ENCODE data around the gene MYL4.
"Not testable (repeated sequence)": the region's sequence is repeated elsewhere in the genome, so short reads cannot be mapped to it uniquely, and the experiment has no call there.

MYL4 gene

DNA sequence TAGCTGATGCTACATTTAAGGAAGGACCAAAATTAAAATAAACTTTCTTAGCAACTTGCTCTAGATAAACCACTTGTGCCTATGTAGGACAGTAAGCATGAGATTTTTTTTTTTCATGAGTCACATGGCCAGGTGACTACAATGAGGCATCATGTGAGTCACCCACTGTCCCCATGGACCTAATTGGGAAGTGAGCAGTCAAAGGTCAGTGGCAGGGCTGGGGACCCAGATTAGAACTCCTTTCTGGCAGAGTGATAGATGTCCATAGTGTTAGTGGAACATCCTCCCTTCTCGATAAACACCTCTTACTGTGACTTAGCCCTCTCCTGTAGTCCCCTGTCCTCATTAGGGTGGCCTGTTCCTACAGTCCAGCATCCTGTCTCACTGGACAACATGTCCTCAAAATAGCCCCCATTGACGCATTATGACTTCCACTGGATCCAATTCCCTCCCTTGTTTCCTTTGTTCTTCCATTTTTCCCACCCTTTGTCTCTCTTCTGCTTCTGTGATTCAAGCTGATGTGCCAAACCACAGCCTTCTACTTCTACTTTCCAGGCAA lies 56.9 kb downstream of the MYL4 start:
- no peak for TF ChIP-seq ZFX (IDR thresholded peaks at IDR 0.05)
- TF ChIP-seq, protein P1, sequence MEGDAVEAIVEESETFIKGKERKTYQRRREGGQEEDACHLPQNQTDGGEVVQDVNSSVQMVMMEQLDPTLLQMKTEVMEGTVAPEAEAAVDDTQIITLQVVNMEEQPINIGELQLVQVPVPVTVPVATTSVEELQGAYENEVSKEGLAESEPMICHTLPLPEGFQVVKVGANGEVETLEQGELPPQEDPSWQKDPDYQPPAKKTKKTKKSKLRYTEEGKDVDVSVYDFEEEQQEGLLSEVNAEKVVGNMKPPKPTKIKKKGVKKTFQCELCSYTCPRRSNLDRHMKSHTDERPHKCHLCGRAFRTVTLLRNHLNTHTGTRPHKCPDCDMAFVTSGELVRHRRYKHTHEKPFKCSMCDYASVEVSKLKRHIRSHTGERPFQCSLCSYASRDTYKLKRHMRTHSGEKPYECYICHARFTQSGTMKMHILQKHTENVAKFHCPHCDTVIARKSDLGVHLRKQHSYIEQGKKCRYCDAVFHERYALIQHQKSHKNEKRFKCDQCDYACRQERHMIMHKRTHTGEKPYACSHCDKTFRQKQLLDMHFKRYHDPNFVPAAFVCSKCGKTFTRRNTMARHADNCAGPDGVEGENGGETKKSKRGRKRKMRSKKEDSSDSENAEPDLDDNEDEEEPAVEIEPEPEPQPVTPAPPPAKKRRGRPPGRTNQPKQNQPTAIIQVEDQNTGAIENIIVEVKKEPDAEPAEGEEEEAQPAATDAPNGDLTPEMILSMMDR (conservative IDR thresholded peaks at IDR 0.05) = no peak
- H3K27ac ChIP-seq = no peak overlapping the region

DNA sequence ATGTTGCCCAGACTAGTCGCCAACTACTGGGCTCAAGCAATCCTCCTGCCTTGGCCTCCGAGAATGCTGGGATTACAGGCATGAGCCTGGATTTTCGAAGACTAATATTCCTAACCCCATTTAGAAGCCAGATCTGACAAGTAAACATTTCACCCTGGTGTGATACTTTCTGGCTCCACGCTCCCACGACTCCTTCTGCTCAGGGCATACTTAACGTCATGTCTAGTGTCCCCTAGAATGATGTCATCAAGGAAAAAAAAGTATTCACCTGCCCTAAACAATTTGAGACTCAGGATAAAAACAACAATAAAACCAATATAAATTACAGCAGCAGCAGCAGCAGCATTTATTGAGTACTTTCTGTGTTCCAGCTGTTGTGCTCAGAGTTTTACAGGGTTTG lies 57.6 kb downstream of the MYL4 start:
- H3K27ac ChIP-seq = no peak overlapping the region
- TF ChIP-seq, protein P1 (conservative IDR thresholded peaks at IDR 0.05) = no peak
- TF ChIP-seq ZFX (IDR thresholded peaks at IDR 0.05) = no peak

DNA sequence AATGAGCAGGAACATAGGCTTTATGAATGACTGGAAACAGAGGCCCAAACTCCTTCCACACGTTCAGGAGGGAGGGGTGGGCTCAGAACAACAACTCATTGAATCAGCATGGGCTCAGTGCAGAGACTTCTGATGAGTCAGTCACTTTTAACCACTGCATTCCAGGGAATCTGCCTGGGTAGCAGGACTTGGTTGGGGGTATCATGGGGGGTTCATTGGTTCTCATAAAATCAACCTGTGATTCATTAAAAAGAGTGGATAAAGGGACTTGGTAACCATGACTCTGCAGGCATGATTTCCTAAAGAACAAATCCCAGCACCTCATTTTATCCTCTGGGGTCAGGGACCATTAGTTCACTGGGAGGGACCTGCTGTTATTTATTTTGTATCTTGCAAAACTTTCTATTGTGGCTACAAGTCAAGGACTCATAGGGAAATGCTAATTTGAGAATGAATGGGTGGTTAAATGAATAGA lies 58.2 kb downstream of the MYL4 start:
- H3K27ac ChIP-seq = no peak overlapping the region
- TF ChIP-seq, protein P1 (conservative IDR thresholded peaks at IDR 0.05) = no peak
- no peak for TF ChIP-seq ZFX (IDR thresholded peaks at IDR 0.05)

DNA sequence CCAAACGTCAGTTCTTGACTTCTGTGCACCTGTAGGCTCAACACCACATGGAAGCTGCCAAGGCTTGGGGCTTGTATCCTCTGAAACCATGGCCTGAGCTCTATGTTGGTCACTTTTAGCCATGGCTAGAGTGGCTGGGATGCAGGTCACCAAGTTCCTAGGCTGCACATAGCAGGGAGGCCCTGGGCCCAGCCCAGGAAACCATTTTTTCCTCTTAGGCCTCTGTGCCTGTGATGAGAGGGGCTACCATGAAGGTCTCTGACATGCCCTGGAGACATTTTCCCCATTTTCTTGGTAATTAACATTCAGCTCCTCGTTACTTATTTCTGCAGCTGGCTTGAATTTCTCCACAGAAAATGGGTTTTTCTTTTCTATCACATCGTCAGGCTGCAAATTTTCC lies 59.8 kb downstream of the MYL4 start:
- H3K27ac ChIP-seq = not testable (repeated sequence)

DNA sequence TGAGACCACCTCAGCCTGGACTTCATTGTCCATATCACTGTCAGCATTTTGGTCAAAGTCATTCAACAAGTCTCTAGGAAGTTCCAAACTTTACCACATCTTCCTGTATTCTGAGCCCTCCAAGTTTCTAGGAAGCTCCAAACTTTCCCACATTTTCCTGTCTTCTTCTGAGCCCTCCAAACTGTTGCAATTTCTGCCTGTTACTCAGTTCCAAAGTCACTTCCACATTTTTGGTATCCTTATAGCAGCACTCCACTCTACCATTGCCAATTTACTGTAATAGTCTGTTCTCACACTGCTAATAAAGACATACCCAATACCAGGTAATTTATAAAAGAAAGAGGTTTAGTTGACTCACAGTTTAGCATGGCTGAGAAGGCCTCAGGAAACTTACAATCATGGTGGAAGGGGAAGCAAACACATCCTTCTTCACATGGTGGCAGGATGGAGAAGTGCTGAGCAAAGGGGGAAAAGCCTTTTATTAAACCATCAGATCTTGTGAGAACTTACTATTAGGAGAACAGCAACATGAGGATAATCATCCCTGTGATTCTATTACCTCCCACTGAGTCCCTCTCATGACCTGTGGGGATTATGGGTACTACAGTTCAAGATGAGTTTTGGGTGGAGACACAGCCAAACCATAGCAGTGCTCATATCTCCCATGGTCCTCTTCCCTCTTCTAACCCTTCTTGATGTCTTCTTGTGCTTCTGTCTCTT lies 60.6 kb downstream of the MYL4 start:
- H3K27ac ChIP-seq = not testable (repeated sequence)

DNA sequence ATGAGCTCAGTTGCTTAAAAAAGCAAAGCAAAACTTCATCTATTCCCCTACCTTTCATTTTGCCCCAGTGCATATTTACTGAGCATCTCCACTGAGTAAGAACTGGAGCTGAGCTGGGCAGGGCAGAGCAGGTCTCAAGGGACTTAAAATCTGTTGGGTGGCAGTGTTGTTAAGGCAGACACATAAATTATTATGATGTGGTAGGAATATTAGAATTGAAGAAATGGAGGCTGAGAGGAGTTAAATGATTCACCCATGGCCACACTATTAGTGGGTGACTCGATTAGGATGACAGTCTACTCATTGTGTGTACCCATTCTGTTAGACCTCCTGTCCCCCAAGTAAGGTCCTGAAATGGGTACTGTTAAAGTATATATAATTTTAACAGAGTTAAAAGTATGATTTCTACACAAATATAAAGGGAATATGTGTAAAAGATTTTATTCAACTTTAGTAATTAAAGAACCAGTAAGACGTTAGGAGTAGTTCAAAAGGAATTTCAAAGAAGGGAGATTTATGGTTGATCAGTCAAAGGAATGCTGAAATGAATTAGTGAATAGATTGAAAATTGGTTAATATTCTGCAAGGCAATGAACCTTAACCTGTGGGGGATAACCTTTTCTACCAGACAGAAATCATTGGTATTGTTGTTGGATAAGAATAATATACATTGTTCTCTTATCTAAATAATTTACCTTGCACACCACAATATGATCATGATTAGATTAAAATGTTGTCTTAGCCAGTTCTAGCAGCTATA lies 62.0 kb downstream of the MYL4 start:
- TF ChIP-seq, protein P1 (conservative IDR thresholded peaks at IDR 0.05) = no peak
- no peak for TF ChIP-seq ZFX (IDR thresholded peaks at IDR 0.05)
- H3K27ac ChIP-seq = no peak overlapping the region

DNA sequence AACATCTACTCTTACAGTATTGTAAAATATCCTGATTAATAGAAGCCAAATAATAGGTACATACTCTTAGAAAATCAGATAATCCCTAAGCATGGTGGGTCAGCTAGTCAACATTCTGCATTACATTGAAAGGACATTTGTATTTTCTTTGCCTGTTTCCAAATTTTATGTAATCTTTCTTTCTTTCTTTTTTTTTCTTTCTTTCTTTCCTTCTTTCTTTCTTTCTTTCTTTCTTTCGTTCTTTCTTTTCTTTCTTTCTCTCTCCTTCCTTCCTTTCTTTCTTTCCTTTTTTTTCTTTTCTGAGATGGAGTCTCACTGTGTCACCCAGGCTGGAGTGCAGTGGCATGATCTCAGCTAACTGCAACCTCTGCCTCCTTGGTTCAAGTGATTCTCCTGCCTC lies 63.3 kb downstream of the MYL4 start:
- no peak overlapping the region for H3K27ac ChIP-seq
- TF ChIP-seq, protein P1 (conservative IDR thresholded peaks at IDR 0.05) = no peak
- TF ChIP-seq ZFX (IDR thresholded peaks at IDR 0.05) = no peak

DNA sequence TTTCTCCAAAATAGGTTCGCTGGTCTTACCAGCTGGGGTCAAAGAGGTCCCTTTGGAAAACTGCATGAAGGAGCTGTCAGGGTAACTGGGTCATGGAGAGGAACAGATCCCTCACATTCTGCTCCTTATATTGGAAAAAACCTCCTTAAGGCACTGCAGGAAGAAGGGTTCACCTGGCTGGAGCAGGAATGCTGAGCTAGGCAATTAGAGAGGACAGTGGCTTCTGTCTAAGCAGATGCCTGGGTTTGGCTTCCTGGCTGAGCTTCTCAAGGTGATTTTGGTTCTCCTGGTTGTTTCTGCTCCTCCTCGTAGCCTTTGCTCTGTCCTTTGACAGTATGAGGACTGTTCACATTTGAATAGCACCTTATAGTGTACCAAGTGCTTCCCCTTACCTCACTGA lies 64.1 kb downstream of the MYL4 start:
- no peak overlapping the region for H3K27ac ChIP-seq
- TF ChIP-seq, protein P1 (conservative IDR thresholded peaks at IDR 0.05) = no peak
- no peak for TF ChIP-seq ZFX (IDR thresholded peaks at IDR 0.05)
